Activated CD4-positive, alpha-beta T cell treated with anti-CD3 and anti-CD28 coated beads, Interleukin-2, amount 50 U/mL, for 1 hour (primary cell): ENCODE measurements around the gene PSMD4.
"Not testable (repeated sequence)": the region's sequence is repeated elsewhere in the genome, so short reads cannot be mapped to it uniquely, and the experiment has no call there.

Experiments used
- DNase-seq: peaks from one replicate; pipeline ENCODE4 v3.0.0-alpha.2; 2020

The PSMD4 gene

GRCh38 chr1:151275341-151275740, 20.8 kb downstream of the PSMD4 start:
- DNase-seq: not testable (repeated sequence)

GRCh38 chr1:151277249-151277648, 22.7 kb downstream of the PSMD4 start:
- DNase-seq: no peak

GRCh38 chr1:151281225-151281968, 26.9 kb downstream of the PSMD4 start:
- DNase-seq: peak; percentile 94

GRCh38 chr1:151281969-151282882, 27.7 kb downstream of the PSMD4 start, which contains the start of gene ZNF687:
Gene ZNF687 (plus strand): TSS chr1:151282299. CDS start chr1:151286292, 3,993 bp downstream.
- peak; percentile 97 for DNase-seq

- peak; percentile 13 for DNase-seq
These were observed 28.6 kb downstream of the PSMD4 start for GRCh38 chr1:151282883-151283725.

- no peak for DNase-seq
These were observed 29.6 kb downstream of the PSMD4 start for GRCh38 chr1:151284013-151284577.

GRCh38 chr1:151286619-151287340, 32.2 kb downstream of the PSMD4 start:
- DNase-seq: no peak

- DNase-seq: no peak
These were observed 32.8 kb downstream of the PSMD4 start for GRCh38 chr1:151287341-151287699.

GRCh38 chr1:151287767-151288500, 33.4 kb downstream of the PSMD4 start:
- no peak for DNase-seq

GRCh38 chr1:151288502-151288901, 34.0 kb downstream of the PSMD4 start:
- DNase-seq: no peak

- no peak for DNase-seq
These were observed 34.8 kb downstream of the PSMD4 start for GRCh38 chr1:151289080-151289935.

GRCh38 chr1:151289991-151290708, 35.6 kb downstream of the PSMD4 start:
- DNase-seq: no peak

- DNase-seq: no peak
These were observed 36.3 kb downstream of the PSMD4 start for GRCh38 chr1:151290709-151291303.

- DNase-seq: no peak
These were observed 37.9 kb downstream of the PSMD4 start for GRCh38 chr1:151292207-151293030.

GRCh38 chr1:151293093-151293492, 38.6 kb downstream of the PSMD4 start:
- no peak for DNase-seq

GRCh38 chr1:151294742-151295462, 40.4 kb downstream of the PSMD4 start:
- no peak for DNase-seq

GRCh38 chr1:151309811-151310323, 55.3 kb downstream of the PSMD4 start:
- no peak for DNase-seq
